ENCODE results near the gene MCM8. TPM values are rescaled to one million over a fixed set of nuclear protein-coding genes. Genes with fewer than 3 reads are reported as not detected.

The MCM8 gene
- total RNA-seq, 2 donors from 2014 or later = 26.1 to 43.0 TPM

DNA sequence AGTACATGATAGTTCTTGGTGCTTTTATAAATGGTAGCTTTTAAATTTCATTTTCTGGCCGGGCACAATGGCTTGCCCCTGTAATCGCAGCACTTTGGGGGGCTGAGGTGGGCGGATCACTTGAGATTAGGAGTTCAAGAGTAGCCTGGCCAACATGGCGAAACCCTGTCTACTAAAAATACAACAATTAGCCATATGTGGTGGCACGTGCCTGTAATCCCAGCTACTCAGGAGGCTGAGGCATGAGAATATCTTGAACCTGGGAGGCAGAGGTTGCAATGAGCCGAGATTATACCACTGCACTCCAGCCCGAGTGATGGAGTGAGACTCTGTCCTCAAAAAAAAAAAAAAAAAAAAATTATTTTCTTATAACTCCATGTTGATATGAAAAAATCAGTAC, 67.4 kb downstream of the MCM8 start:
- H3K27me3 Mint-ChIP-seq (ENCODE audit: insufficient read depth) = no peaks in the 10 kb centered on the region
- peaks cover 1% of the 10 kb centered on the region for H3K9me3 Mint-ChIP-seq
- Histone ChIP-seq H3K9ac (ENCODE audit: extremely low read depth, low read length, poor library complexity, severe bottlenecking) (no peak overlapping the region), H3K36me3 (ENCODE audit: control insufficient read depth, insufficient read depth, low read length) (peaks cover 68% of the 10 kb centered on the region), H3K9me3 (ENCODE audit: control insufficient read depth, low read length) (peaks cover 8% of the 10 kb centered on the region), H3K27me3 (ENCODE audit: control insufficient read depth, insufficient read depth, low read length, poor library complexity, severe bottlenecking) (no peaks in the 10 kb centered on the region), H3K4me3 (ENCODE audit: low read length) (no peak overlapping the region), H3K4me1 (ENCODE audit: control insufficient read depth, insufficient read depth, low read length) (no peaks in the 10 kb centered on the region), H3K27ac (ENCODE audit: low read depth, low read length) (no peak overlapping the region)
- no peak for TF ChIP-seq CTCF (conservative IDR thresholded peaks at IDR 0.05)
- 89 to 97% methylated on average over 5 to 7 of the region's 7 CpGs for WGBS, 2 experiments (ENCODE audit: insufficient coverage in 1 of 2, insufficient read length in 1 of 2)
- no peak overlapping the region for H3K4me3 Mint-ChIP-seq
- peaks cover 64% of the 10 kb centered on the region for H3K36me3 Mint-ChIP-seq (ENCODE audit: low read depth)
- H3K4me1 Mint-ChIP-seq = no peaks in the 10 kb centered on the region
- H3K27ac Mint-ChIP-seq = no peak overlapping the region
- no peak for DNase-seq

DNA sequence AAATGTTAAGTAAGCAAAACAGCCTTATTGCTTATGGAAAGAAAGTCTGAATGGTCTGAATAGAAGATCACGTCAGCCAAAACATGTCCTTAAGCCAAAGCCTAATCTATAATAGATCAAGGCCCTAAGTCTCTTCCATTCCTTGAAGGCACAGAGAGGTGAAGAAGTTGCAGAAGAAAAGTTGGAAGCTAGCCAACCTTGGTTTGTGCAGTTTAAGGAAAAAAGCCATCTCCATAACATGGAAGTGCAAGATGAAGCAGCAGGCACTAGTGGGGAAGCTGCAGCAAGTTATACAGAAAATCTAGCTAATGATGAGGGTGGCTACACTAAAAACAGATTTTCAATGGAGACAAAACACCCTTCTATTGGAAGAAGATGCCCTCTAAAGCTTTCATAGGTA, 74.3 kb downstream of the MCM8 start:
- H3K4me1 Mint-ChIP-seq = no peaks in the 10 kb centered on the region
- H3K4me3 Mint-ChIP-seq = no peak overlapping the region
- no peaks in the 10 kb centered on the region for H3K27me3 ChIP-seq (ENCODE audit: control insufficient read depth, insufficient read depth, low read length, poor library complexity, severe bottlenecking)
- H3K9ac ChIP-seq (ENCODE audit: extremely low read depth, low read length, poor library complexity, severe bottlenecking) = no peak overlapping the region
- no peaks in the 10 kb centered on the region for H3K27me3 Mint-ChIP-seq (ENCODE audit: insufficient read depth)
- peaks cover 66% of the 10 kb centered on the region for H3K36me3 Mint-ChIP-seq (ENCODE audit: low read depth)
- H3K36me3 ChIP-seq (ENCODE audit: control insufficient read depth, insufficient read depth, low read length) = peaks cover 66% of the 10 kb centered on the region
- H3K9me3 ChIP-seq (ENCODE audit: control insufficient read depth, low read length) = peaks cover 40% of the 10 kb centered on the region
- TF ChIP-seq CTCF (conservative IDR thresholded peaks at IDR 0.05) = no peak
- H3K27ac ChIP-seq (ENCODE audit: low read depth, low read length) = no peak overlapping the region
- WGBS, 2 experiments (ENCODE audit: insufficient coverage in 1 of 2, insufficient read length in 1 of 2) = 90% methylated on average over 1 of the region's 1 CpG; no CpG with 5 or more reads in 1 of the 2 experiments
- H3K4me1 ChIP-seq (ENCODE audit: control insufficient read depth, insufficient read depth, low read length) = no peaks in the 10 kb centered on the region
- peak overlapping the region; percentile 56 for H3K4me3 ChIP-seq (ENCODE audit: low read length)
- no peak overlapping the region for H3K27ac Mint-ChIP-seq
- no peak for DNase-seq
- H3K9me3 Mint-ChIP-seq = peaks cover 22% of the 10 kb centered on the region

DNA sequence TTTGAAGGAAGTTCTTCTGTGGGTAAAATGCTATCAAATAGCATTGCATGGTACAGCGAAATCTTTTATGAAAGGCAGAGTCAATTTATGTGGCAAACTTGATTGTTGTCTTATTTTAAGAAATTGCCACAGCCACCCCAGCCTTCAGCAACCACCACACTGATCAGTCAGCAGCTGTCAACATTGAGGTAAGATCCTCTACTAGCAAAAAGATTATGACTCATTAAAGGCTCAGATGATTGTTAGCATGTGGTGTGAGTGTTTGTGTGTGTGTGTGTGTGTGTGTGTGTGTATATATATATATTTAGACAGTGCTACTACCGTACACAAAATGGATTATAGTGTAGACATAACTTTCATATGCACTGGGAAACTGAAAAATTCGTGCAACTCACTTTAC, 75.6 kb downstream of the MCM8 start:
- no peak overlapping the region for H3K27ac Mint-ChIP-seq
- H3K4me1 Mint-ChIP-seq = no peaks in the 10 kb centered on the region
- Histone ChIP-seq H3K27me3 (ENCODE audit: control insufficient read depth, insufficient read depth, low read length, poor library complexity, severe bottlenecking) (no peaks in the 10 kb centered on the region), H3K4me3 (ENCODE audit: low read length) (no peak overlapping the region), H3K9me3 (ENCODE audit: control insufficient read depth, low read length) (peaks cover 40% of the 10 kb centered on the region), H3K27ac (ENCODE audit: low read depth, low read length) (no peak overlapping the region), H3K36me3 (ENCODE audit: control insufficient read depth, insufficient read depth, low read length) (peaks cover 70% of the 10 kb centered on the region), H3K4me1 (ENCODE audit: control insufficient read depth, insufficient read depth, low read length) (no peaks in the 10 kb centered on the region), H3K9ac (ENCODE audit: extremely low read depth, low read length, poor library complexity, severe bottlenecking) (no peak overlapping the region)
- no peak for TF ChIP-seq CTCF (conservative IDR thresholded peaks at IDR 0.05)
- H3K27me3 Mint-ChIP-seq (ENCODE audit: insufficient read depth) = no peaks in the 10 kb centered on the region
- H3K36me3 Mint-ChIP-seq (ENCODE audit: low read depth) = peaks cover 57% of the 10 kb centered on the region
- no peak for DNase-seq
- no peak overlapping the region for H3K4me3 Mint-ChIP-seq
- WGBS, 2 experiments (ENCODE audit: insufficient coverage in 1 of 2, insufficient read length in 1 of 2) = 93 to 100% methylated on average over 1 to 3 of the region's 3 CpGs
- peaks cover 21% of the 10 kb centered on the region for H3K9me3 Mint-ChIP-seq
